HepG2 (cell line): ENCODE measurements around the gene BCL2L11. TPM values are rescaled to one million over a fixed set of nuclear protein-coding genes. Genes with fewer than 3 reads are reported as not detected.

ENCODE experiments used
- ATAC-seq: fragments of 200-7000 bp; cut with Tn5 transposase; 3 replicates; pipeline ENCODE4 v1.9.1; 2020; ENCODE audit warnings: mild to moderate bottlenecking, moderate library complexity
- BruUV-seq: library from RNA; stranded (reverse); fragments of 400-500 nt; replicated peaks from 2 replicates; lab custom pipeline; 2021; lab: Mats Ljungman, UMichigan
- CTCF ChIA-PET: fragments of 300-600 bp; formaldehyde crosslinking; extraction: SDS; loops from one replicate; lab custom pipeline; 2021; ENCODE audit warnings: low total read pairs, inconsistent platforms, low intra/inter-chr PET ratio; lab: Yijun Ruan, JAX
- POLR2A ChIA-PET: fragments of 350-600 bp; sonication (Branson Sonifier 250); formaldehyde crosslinking; loops from one replicate; lab custom pipeline; 2020; ENCODE audit warnings: antibody characterized with exemption, inconsistent platforms; lab: Yijun Ruan, JAX
- DNase-seq: peaks from one replicate; pipeline ENCODE4 v3.0.0-alpha.2; 2015; ENCODE audit warnings: low spot score
- FAIRE-seq: peaks from 3 replicates; lab custom pipeline; 2011; peaks lifted over from hg19 to GRCh38; lab: Jason Lieb, UNC
- H2AFZ ChIP-seq: one replicate; pipeline ENCODE4 v1.6.1; 2011; ENCODE audit warnings: low read length, inconsistent platforms
- H3K27ac ChIP-seq: fragments of 300-600 bp; 3 replicates; pipeline ENCODE4 v1.8.0; 2011; ENCODE audit warnings: mixed run types, mild to moderate bottlenecking, mixed read lengths, low read length, inconsistent platforms; ENCODE audit not compliant: insufficient read depth; ENCODE audit errors: extremely low read length
- H3K27me3 ChIP-seq, 2 experiments: fragments of 200-600 bp in 1 of 2; 2 replicates in 1 of 2; 3 replicates in 1 of 2; pipeline versions ENCODE4 v1.6.0 to v1.8.0; 2011; ENCODE audit warnings: low read length in 2 of 2, mild to moderate bottlenecking in 2 of 2, moderate library complexity in 2 of 2, inconsistent platforms in 1 of 2; ENCODE audit not compliant: insufficient read depth in 2 of 2, control insufficient read depth in 1 of 2
- H3K36me3 ChIP-seq, 2 experiments: fragments of 200-600 bp in 1 of 2; replicated peaks in 1 of 2; 2 replicates in 1 of 2; 3 replicates in 1 of 2; pipeline versions ENCODE4 v1.5.1 to v1.8.0; 2011; ENCODE audit warnings: low read length in 2 of 2, inconsistent platforms in 1 of 2; ENCODE audit not compliant: insufficient read depth in 2 of 2, control insufficient read depth in 1 of 2
- H3K4me1 ChIP-seq: 2 replicates; pipeline ENCODE4 v1.5.1; 2012; ENCODE audit warnings: low read length, inconsistent platforms; ENCODE audit not compliant: insufficient read depth
- H3K4me2 ChIP-seq: 2 replicates; pipeline ENCODE4 v1.6.0; 2011; ENCODE audit warnings: low read depth, low read length, inconsistent platforms
- H3K4me3 ChIP-seq, 3 experiments: fragments of 200-600 bp in 1 of 3; sonication (generic), shearing (Covaris generic) in 1 of 3; replicated peaks in 1 of 3; 2 replicates each; pipeline ENCODE4 v1.5.1; 2011 to 2016; ENCODE audit warnings: low read length in 3 of 3, inconsistent platforms in 2 of 3, low read depth in 2 of 3, mild to moderate bottlenecking in 2 of 3, control low read depth in 1 of 3, mixed read lengths in 1 of 3; ENCODE audit not compliant: insufficient read depth in 1 of 3
- H3K79me2 ChIP-seq: one replicate; pipeline ENCODE4 v1.6.1; 2011; ENCODE audit warnings: low read length, inconsistent platforms; ENCODE audit not compliant: insufficient read depth
- H3K9ac ChIP-seq: 2 replicates; pipeline ENCODE4 v1.6.0; 2011; ENCODE audit warnings: mild to moderate bottlenecking, low read depth, low read length, inconsistent platforms; ENCODE audit not compliant: insufficient read depth
- H3K9me3 ChIP-seq: 2 replicates; pipeline ENCODE4 v1.5.1; 2012; ENCODE audit warnings: mild to moderate bottlenecking, low read length
- H4K20me1 ChIP-seq: 2 replicates; pipeline ENCODE4 v1.6.0; 2011; ENCODE audit warnings: inconsistent platforms, mild to moderate bottlenecking, low read length, moderate library complexity; ENCODE audit not compliant: insufficient read depth
- ATF4 ChIP-seq, 2 experiments: fragments of 450-650 bp in 1 of 2; sonication (generic) in 1 of 2; formaldehyde crosslinking; IDR thresholded peaks; 2 replicates each; pipeline versions ENCODE4 v1.5.0 to v1.8.0; 2020 to 2022; ENCODE audit warnings: mild to moderate bottlenecking in 1 of 2, missing genetic modification reagents in 1 of 2
- KDM5B ChIP-seq: sonication (generic); formaldehyde crosslinking; IDR thresholded peaks from 2 replicates; pipeline ENCODE4 v1.4.0; 2020; ENCODE audit warnings: missing genetic modification reagents, mild to moderate bottlenecking, borderline replicate concordance
- WGBS: methylation state at CpG from one replicate; pipeline ENCODE4 v1.1.6; 2017; ENCODE audit warnings: low lambda C conversion rate; 5-methylcytosine and 5-hydroxymethylcytosine counted together
- in situ Hi-C: cut with HindIII; loops from 2 replicates; pipeline ENCODE4 v1.10.0; 2017; ENCODE audit warnings: low pct_unique_long_range_greater_than_20kb; ENCODE audit not compliant: extremely low pct_ligation_motif_present
- intact Hi-C: fragments of 100-400 bp; cut with micrococcal nuclease; formaldehyde crosslinking; loops from one replicate; pipeline ENCODE4 v1.10.0; 2022; ENCODE audit not compliant: unreplicated experiment
- polyA plus RNA-seq, 8 experiments: library from polyadenylated mRNA; depleted of rRNA in 3 of 8; stranded (reverse) in 7 of 8; unstranded in 1 of 8; fragments of >200 nt; fragmentation: Illumina TruSeq in 4 of 8; extraction: Trizol in 4 of 8; gene quantifications; 2 replicates each; pipeline versions ENCODE4 v1.2.1 to v1.2.3, GENCODE V29; 2011 to 2016; ENCODE audit warnings: low read depth in 4 of 8, missing spikeins in 1 of 8, mixed read lengths in 1 of 8; ENCODE audit not compliant: insufficient read depth in 1 of 8
- total RNA-seq, 5 experiments: library from RNA; depleted of rRNA; stranded (reverse); fragments of >200 nt; fragmentation: Illumina TruSeq; extraction: Trizol; gene quantifications; 2 replicates each; pipeline ENCODE4 v1.2.3, GENCODE V29; 2016; ENCODE audit warnings: low read depth in 1 of 5
- TF ChIP-seq, protein P1 (sequence below): sonication (generic); formaldehyde crosslinking; IDR thresholded peaks from 2 replicates; pipeline ENCODE4 v1.9.0; 2021; ENCODE audit warnings: missing genetic modification reagents, borderline replicate concordance

BCL2L11 gene
- total and polyA plus RNA-seq, 2 of the 13 experiments (the other 11 are each of a cell fraction or from before 2014, with no cell fraction given): 6.1 to 9.7 TPM

GRCh38 chr2:111100087-111100764 lies 20.5 kb upstream of the BCL2L11 start (continued):
- TF ChIP-seq, protein P1, sequence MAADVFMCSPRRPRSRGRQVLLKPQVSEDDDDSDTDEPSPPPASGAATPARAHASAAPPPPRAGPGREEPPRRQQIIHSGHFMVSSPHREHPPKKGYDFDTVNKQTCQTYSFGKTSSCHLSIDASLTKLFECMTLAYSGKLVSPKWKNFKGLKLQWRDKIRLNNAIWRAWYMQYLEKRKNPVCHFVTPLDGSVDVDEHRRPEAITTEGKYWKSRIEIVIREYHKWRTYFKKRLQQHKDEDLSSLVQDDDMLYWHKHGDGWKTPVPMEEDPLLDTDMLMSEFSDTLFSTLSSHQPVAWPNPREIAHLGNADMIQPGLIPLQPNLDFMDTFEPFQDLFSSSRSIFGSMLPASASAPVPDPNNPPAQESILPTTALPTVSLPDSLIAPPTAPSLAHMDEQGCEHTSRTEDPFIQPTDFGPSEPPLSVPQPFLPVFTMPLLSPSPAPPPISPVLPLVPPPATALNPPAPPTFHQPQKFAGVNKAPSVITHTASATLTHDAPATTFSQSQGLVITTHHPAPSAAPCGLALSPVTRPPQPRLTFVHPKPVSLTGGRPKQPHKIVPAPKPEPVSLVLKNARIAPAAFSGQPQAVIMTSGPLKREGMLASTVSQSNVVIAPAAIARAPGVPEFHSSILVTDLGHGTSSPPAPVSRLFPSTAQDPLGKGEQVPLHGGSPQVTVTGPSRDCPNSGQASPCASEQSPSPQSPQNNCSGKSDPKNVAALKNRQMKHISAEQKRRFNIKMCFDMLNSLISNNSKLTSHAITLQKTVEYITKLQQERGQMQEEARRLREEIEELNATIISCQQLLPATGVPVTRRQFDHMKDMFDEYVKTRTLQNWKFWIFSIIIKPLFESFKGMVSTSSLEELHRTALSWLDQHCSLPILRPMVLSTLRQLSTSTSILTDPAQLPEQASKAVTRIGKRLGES (CRISPR knock-in tag): no peak

GRCh38 chr2:111100765-111101162 lies 19.9 kb upstream of the BCL2L11 start:
- 83% methylated on average over 5 of the region's 5 CpGs for WGBS

More at GRCh38 chr2:111100765-111101162, 19.9 kb upstream of the BCL2L11 start:
- DNase-seq (no peak), ATAC-seq (no peak), FAIRE-seq (no peak)
- H3K9ac ChIP-seq: no peak overlapping the region
- peaks cover 0 to 15% of the 10 kb centered on the region in 2 experiments; a peak in 2 of 5 replicates for H3K27me3 ChIP-seq
- intact Hi-C loops: no loop called here
- no peak overlapping the region for H3K4me3 ChIP-seq
- TF ChIP-seq KDM5B (CRISPR knock-in tag): no peak
- TF ChIP-seq ATF4 (CRISPR knock-in tag; IDR thresholded peaks at IDR 0.05): 0 out of 4 replicates have a peak, but pooled peaks of 1 of the 2 experiments have one; percentile 28
- no peak overlapping the region for H2AFZ ChIP-seq
- CTCF ChIA-PET: no interaction called here
- no peak overlapping the region; the same call in 1 of the 2 replicates for H3K4me2 ChIP-seq
- H3K27ac ChIP-seq: no peak overlapping the region
- 0 out of 2 replicates have a peak, but pooled peaks cover 5% of the 10 kb centered on the region for H3K4me1 ChIP-seq
- POLR2A ChIA-PET: no interaction called here
- BruUV-seq: no TSS peak
- H3K79me2 ChIP-seq: no peaks in the 10 kb centered on the region
- no peaks in the 10 kb centered on the region for H4K20me1 ChIP-seq
- H3K9me3 ChIP-seq: no peaks in the 10 kb centered on the region
- no peaks in the 10 kb centered on the region for H3K36me3 ChIP-seq
- in situ Hi-C loops: no loop called here
